HG03457 (cell line): ENCODE measurements around the gene TBCE.
"Not testable (repeated sequence)": the region's sequence is repeated elsewhere in the genome, so short reads cannot be mapped to it uniquely, and the experiment has no call there.

Experiments
- ATAC-seq: cut with Tn5 transposase; IDR thresholded peaks from one replicate; pipeline ENCODE4 v1.9.1; 2021; ENCODE audit warnings: moderate number of reproducible peaks; ENCODE audit not compliant: unreplicated experiment

Gene TBCE

DNA sequence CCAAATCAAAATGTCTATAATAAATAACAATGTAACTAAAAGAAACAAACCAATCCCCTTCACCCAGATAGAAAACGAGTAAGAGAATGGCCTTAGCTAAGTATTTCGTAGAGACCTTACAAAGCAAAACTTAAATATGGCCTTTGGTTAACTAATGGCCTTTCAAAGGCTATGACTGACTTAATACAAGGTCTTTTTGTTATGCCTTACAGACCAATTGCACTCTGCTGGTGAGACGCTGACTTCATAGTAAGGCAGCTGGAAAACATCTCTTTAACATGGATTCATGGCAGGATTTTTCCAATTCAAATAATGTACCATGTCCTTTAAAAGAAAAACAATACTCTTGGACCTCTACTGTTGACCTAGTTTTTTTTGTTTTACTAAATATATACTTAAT is 15.8 kb upstream of the TBCE start:
- ATAC-seq, result no peak

DNA sequence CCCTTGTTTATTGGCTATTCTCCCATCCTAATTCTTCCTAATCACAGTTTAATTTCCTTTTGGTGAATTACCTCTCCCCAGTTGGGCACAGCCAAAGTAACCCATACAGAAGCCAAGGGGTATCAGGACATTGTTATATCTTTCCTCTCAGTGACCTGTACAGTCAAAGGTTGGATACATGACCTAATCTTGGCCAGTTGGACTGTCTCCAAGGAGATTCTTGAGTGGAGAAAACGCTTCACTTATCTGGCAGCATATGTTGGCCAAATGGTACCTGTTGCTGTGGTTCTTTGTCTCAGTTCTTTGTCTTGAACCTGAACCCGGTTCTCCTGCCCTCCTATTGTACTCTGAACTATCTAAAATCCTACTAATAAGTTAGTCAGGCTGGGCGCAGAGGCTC is 15.3 kb upstream of the TBCE start:
- no peak for ATAC-seq

DNA sequence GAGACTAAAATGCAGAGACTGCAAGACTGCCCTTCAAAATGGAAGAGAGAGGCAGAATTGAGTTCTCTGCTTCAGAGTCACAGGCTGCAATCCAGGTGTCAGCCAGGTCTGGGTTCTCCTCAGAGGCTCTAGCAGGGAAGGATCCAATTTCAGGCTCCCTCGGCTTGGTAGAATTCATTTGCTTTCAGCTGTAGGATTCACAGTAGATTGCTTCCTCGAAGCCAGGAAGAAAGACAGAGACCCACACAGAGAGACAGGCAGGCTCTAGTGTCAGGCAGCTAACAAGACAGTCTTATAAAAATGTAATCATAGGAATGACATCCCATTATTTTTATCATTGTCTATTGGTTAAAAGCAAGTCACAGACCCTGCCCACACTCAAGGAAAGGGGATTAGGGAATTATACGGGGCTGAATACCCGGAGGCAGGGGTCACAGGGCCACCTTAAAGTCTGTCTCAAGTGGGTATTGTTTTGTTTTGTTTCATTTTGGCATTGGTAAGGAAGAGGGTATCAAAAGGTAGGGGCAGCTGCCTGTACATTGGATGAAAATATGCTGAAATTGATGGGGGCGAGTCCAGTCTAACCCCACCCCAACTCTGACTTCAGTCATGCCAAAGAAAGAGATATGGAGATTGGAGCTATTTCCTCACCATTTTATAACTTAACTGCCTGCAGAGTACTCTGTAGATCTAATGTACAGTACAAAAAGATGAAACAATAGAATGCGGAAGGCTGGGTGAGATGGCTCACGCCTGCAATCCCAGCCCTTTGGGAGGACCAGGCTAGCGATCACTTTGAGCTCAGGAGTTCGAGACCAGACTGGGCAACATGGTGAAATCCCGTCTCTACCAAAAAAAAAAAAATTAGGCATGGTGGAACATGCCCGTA is 9.5 kb upstream of the TBCE start:
- no peak for ATAC-seq

DNA sequence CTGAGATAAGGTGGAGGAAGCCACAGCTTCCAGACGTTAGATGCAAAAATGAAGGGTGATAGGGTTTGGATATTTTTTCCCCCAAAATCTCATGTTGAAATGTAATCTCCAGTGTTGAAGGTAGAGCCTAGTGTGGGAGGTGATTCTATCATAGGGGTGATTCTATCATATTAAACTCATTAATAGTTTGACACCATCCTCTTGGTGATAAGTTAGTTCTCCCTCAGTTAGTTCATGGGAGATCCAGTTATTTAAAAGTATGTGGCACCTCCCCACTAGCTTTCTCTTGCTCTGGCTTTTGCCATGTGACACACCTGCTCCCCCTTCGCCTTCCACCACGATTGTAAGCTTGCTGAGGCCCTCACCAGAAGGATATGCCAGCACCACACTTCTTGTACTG is 8.3 kb upstream of the TBCE start:
- ATAC-seq, result no peak

DNA sequence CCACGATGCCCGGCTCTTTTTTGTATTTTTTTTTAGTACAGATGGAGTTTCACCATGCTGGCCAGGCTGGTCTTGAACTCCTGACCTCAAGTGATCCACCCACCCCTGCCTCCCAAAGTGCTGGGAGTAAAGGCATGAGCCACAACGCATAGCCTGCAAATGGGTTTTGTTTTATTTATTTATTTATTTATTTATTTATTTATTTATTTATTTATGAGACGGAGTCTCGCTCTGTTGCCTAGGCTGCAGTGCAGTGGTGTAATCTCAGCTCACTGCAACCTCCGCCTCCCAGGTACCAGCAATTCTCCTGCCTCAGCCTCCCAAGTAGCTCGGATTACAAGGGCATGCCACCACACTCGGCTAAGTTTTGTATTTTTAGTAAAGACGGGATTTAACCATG is 3.0 kb upstream of the TBCE start:
- not testable (repeated sequence) for ATAC-seq

DNA sequence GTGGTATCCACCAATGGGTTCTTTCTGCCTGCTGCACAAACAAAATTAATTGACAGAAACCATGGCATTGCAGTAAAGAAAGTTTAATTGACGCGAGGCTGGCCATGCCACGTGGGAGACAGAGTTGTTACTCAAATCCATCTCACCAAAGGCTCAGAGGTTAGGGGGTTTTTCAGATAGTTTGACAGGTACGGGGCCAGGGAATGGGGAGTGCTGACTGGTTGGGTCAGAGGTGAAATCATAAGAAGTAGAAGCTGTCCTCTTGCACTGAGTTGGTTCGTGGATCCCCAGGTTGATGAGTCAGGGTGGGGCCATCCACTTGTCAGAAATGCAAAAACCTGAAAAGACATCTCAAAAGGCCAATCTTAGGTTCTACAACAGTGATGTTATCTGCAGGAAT is 941 bp upstream of the TBCE start:
- ATAC-seq, result no peak

DNA sequence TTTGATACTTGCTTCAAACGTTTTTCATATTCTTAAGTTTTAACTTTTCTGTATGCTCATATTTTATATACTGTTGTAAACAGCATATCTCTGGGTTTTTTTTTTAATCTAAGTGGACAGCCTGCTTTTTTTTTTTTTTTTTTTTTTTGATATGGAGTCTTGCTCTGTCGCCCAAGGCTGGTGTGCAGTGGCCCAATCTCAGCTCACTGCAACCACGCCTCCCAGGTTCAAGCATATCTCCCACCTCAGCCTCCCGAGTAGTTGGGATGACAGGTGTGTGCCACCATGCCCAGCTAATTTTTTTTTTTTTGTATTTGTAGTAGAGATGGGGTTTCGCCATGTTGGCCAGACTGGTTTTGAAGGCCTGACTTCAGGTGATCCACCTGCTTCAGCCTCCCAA is 1.2 kb downstream of the TBCE start:
- ATAC-seq, result no peak

DNA sequence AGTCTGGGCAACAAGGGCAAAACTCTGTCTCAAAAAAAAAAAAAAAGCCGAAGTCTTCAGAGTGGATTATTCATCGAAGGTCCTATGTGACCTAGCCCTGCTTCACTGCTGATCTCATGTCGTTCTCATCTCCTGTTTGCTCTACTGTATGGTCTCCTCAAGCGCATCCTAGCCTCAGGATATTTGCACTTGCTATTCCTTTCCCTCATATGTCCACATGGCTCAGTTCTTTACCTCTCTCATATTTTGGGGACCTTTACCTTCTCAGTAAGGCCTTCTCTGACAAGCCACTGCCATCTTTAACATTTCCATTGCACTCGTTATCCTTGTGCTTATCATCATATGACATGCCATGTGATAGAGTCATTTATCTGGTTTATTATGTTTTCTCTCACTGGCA is 2.6 kb downstream of the TBCE start:
- ATAC-seq, result no peak

DNA sequence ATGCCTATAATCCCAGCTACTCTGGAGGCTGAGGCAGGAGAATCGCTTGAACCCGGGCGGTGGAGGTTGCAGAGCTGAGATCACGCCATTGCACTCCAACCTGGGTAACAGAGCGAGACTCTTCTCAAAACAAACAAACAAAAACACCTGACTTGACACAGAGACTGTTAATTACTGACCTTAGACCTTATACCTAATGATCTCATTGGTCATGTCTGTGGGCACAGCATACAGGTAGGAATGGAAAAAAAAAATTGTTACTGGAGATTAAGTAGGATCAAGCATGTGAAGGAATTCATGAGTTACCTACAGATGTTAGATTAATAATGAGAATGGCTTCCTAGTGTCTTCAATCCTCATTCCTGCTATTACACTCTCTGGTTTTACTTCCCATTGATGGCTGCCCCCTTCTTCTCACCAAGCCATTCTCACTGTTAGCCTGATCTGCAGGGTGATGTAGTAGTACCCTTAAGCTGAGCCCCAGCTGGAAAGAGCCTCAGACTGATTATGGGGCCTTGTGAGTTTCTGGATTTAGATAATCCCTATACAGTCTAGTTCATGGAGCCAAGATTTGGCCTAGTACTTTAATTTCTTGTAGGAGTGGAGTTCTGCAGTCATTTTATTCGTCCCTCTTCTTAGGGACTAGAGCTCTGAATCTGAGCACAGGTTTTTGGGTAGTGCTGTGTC is 8.8 kb downstream of the TBCE start:
- no peak for ATAC-seq

DNA sequence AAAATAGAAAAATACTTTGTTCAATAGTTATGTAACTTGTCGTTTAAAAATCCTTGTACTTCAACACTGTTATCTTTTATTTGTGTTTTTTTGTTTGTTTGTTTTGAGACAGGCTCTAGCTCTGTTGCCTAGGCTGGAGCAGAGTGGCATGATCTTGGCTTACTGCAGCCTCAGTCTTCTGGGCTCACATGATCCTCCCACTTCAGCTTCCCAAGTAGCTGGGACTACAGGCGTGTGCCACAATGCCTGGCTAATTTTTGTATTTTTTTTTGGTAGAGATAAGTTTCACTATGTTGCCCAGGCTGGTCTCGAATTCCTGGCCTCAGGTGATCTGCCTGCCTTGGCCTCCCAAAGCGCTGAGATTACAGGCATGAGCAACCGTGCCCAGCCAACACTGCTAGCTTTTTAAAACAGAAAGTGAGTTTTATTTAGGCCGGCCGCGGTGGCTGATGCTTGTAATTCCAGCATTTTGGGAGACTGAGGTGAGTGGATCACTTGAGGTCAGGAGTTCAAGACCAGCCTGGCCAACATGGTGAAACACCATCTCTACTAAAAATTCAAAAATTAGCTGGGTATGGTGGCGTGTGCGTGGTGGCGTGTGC is 11.0 kb downstream of the TBCE start:
- ATAC-seq, result not testable (repeated sequence)

DNA sequence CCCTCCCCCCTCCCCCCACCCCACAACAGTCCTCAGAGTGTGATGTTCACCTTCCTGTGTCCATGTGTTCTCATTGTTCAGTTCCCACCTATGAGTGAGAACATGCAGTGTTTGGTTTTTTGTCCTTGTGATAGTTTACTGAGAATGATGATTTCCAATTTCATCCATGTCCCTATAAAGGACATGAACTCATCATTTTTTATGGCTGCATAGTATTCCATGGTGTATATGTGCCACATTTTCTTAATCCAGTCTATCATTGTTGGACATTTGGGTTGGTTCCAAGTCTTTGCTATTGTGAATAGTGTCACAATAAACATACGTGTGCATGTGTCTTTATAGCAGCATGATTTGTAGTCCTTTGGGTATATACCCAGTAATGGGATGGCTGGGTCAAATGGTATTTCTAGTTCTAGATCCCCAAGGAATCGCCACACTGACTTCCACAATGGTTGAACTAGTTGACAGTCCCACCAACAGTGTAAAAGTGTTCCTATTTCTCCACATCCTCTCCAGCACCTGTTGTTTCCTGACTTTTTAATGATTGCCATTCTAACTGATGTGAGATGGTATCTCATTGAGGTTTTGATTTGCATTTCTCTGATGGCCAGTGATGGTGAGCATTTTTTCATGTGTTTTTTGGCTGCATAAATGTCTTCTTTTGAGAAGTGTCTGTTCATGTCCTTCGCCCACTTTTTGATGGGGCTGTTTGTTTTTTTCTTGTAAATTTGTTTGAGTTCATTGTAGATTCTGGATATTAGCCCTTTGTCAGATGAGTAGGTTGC is 14.9 kb downstream of the TBCE start:
- not testable (repeated sequence) for ATAC-seq

DNA sequence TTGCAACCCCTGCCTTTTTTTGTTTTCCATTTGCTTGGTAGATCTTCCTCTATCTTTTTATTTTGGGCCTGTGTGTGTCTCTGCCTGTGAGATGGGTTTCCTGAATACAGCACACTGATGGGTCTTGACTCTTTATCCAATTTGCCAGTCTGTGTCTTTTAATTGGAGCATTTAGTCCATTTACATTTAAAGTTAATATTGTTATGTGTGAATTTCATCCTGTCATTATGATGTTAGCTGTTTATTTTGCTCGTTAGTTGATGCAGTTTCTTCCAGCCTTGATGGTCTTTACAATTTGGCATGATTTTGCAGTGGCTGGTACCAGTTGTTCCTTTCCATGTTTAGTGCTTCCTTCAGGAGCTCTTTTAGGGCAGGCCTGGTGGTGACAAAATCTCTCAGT is 18.4 kb downstream of the TBCE start:
- ATAC-seq, result not testable (repeated sequence)

DNA sequence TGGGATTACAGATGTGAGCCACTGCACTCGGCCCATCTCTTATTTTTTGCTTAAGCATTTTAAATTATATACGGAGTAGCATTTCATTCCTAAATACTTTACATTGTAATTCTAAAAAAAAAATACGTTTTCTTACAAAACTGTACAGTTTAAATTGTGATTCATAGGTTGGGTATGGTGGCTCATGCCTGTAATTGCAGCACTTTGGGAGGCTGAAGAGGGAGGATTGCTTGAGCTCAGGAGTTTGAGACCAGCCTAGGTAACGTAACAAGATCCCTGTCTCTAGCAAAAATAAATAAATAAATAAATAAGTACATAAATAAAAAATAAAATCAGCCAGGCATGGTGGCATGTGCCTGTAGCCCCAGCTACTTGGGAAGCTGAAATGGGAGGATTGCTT is 24.6 kb downstream of the TBCE start:
- no peak for ATAC-seq

DNA sequence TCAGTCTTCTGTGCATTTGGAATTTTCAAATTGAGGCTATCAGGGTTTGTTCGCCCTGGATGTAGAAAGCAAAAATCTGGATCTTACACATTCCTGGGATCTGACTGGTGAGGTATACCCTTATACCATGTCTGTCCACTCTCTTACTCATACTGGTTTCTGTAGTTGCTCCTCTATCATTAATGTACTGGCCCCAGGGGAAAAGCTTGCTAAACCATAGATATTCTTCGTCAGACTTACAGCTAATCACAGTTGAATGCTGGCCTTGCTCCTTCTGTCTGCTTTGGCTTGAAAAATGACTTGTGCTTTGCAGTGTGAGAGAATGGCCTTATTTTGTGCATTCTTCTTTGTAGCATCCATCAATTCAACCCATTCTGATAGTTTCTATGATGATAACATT is 30.5 kb downstream of the TBCE start:
- ATAC-seq, result no peak

DNA sequence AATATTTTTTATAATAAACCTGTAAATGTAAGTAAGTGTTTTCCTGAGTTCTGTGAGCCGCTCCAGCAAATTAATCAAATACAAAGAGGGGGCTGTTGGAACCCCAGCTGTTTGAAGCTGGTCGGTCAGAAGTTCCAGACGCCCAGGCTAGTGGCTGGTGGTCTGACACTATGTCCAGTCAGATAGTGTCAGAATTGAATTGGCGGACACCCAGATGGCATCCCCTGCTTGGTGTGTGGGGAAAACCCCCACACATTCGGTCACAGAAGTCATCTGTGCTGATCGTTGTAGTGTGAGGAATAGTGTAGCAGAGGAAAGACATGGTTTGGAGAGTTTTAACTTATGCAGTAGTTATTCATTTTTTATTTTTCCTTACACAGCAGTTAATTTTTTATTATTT is 32.4 kb downstream of the TBCE start:
- ATAC-seq, result no peak

DNA sequence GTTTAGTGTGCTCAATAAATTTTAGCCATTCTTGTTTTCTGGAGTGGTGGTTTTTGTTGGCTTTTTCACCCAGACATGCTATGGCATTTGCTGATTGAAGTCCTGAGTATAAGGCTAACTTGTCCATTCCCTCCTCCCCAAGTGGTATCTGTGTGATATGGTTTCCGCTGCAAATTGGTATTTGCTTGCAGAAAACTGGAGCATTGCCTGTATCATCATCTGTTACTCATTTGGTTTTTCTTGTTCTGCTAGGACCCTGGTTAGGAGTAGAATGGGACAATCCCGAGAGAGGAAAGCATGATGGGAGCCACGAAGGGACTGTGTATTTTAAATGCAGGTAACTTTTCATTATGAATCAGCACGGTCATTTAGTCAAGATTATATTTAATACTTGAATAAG is 34.0 kb downstream of the TBCE start:
- ATAC-seq, result no peak

DNA sequence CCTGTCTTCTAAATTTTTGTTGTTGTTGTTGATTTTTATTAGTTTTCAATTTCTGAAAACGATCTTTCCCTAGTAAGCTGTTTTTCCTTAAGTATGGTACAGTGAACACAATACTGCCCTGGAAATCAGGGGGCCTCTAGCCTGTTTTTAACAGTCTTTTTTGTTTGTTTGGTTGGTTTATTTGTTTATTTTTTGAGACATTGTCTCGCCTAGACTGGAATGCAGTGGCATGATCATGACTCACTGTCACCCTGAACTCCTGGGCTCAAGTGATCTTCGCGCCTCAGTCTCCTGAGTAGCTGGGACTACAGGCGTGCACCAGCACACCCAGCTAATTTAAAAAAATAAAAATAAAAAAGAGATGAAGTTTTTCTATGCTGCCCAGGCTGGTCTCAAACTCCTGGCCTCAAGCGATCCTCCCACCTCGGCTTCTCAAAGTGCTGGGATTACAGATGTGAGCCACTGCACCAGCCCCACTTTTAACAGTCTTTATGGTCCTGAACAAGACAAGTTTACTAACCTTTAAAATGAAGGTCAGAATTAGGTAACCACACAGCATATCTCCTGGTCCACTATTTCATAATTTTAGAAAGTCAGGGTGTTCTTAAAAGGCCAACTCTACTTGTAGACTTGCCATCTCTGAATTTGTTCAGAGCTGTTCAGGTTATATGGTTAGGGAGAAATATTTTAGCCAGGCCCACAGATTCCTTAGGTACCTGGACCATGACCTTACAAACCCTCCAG is 35.4 kb downstream of the TBCE start:
- no peak for ATAC-seq

DNA sequence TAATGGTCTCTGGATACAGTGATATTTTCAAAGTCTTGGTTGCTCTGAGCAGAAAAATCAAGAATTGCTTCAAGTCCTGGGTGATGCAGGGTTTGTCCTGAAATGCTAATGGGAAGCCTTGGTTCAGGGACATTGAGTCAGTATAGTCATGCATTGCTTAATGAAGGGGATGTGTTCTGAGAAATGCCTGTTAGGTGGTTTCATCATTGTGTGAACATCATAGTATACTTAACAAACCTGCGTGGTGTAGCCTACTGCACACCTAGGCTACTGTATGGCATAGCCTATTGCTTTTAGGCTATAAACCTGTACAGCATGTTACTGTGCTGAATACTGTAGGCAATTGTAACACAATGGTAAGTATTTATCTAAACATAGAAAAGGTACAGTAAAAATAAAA is 36.4 kb downstream of the TBCE start:
- ATAC-seq, result no peak

DNA sequence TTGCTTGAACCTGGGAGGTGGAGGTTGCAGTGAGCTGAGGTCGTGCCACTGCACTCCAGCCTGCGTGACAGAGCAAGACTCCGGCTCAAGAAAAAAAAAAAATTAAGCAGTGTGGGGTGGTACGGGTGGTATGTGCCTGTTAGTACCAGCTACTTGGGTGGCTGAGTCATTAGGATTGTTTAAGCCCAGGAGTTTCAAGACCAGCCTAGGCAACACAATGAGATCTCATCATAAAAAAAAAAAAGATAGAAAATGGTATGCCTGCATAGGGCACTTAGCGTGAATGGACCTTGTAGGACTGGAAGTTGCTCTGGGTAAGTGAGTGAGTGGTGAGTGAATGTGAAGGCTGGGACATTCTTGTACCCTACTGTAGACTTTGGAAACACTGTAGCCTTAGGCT is 37.0 kb downstream of the TBCE start:
- no peak for ATAC-seq

DNA sequence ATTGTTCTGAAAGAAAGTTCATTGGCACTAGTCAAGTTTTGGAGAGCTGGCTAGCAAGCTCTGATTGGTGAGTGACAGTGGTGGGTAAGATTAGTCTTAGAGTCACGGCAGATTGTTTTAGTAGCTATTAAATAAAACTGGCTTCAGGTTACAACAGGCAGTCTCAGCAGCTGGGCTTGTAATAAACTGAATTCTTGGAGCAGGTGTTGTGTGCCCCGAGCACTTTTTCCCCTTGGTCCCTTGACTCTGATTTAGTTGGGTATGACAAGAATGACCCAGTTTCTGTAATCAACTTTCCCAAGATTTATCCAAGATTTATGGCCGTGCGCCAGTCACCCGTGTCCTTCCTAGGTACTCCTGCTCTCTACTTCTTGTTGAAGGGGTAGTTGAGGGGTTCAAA is 40.2 kb downstream of the TBCE start:
- ATAC-seq, result no peak

DNA sequence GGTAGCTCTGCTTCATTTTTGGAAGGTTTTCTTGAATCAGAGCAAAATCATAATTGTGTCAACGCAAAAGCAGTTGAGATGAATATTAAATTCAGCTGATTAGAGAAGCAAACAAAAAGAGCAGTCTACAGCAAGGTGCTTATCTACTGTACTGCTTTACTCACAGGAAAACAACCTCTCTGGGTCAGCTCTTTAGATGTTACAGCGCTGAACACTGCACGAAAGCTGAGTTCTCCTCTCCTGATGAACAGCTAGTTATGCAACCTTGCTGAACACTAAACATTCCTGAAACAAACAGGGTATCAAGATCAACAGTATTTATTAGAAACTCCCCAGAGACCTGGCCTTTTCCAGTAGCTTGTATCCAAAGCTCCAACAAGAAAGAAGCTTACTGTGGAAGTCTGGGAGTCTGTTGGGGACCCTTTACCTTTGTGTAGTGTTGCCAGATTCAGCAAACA is 41.3 kb downstream of the TBCE start:
- no peak for ATAC-seq
